ENCODE data around the gene RHOT2. TPM values are rescaled to one million over a fixed set of nuclear protein-coding genes. Genes with fewer than 3 reads are reported as not detected.

Gene RHOT2
- total and polyA plus RNA-seq, 9 of the 15 experiments (the other 6 are each of a cell fraction or from before 2014, with no cell fraction given): 5.0 to 373 (median 112) TPM

DNA sequence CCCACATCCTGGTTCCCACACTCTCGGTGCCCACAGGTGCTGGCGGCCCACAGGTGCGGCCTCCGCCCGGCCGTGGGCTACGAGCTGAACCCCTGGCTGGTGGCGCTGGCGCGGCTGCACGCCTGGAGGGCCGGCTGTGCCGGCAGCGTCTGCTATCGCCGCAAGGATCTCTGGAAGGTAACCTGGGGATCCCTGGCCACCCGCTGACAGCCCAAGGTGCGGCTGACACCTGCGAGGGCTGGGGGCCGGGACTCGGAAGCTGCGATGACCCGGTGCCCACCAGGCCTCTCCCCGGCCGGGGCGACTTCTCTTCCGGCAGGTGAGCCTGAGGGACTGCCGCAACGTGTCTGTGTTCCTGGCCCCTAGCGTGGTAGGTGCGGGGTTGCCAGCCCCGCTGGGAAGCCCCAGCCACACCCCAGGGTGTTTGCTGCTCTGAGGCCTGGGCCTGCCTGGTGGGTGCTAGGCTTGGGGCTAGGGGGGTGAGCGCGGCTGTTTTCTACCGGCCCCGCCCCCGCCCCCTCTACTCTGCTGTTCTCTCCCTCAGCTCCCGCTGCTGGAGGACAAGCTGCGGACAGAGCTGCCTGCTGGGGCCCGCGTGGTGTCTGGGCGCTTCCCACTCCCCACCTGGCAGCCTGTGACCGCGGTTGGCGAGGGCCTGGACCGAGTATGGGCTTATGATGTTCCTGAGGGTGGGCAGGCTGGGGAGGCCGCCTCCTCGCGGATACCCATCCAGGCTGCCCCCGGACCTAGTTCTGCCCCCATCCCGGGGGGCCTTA is 54.0 kb downstream of the RHOT2 start (continued):
- TF ChIP-seq, protein P1, sequence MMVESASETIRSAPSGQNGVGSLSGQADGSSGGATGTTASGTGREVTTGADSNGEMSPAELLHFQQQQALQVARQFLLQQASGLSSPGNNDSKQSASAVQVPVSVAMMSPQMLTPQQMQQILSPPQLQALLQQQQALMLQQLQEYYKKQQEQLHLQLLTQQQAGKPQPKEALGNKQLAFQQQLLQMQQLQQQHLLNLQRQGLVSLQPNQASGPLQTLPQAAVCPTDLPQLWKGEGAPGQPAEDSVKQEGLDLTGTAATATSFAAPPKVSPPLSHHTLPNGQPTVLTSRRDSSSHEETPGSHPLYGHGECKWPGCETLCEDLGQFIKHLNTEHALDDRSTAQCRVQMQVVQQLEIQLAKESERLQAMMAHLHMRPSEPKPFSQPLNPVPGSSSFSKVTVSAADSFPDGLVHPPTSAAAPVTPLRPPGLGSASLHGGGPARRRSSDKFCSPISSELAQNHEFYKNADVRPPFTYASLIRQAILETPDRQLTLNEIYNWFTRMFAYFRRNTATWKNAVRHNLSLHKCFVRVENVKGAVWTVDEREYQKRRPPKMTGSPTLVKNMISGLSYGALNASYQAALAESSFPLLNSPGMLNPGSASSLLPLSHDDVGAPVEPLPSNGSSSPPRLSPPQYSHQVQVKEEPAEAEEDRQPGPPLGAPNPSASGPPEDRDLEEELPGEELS (CRISPR knock-in tag; IDR thresholded peaks at IDR 0.05; ENCODE audit: borderline replicate concordance): 0 out of 2 replicates have a peak, but pooled peaks have one; percentile 32
- TF ChIP-seq E2F5 (CRISPR knock-in tag; IDR thresholded peaks at IDR 0.05): no peak
- TF ChIP-seq ZNF253 (CRISPR knock-in tag; conservative IDR thresholded peaks at IDR 0.05): no peak
- TF ChIP-seq MYBL2 (IDR thresholded peaks at IDR 0.05; ENCODE audit: low read depth): no peak
- TF ChIP-seq MYBL2 (CRISPR knock-in tag; IDR thresholded peaks at IDR 0.05; ENCODE audit: borderline replicate concordance): no peak
- no peak for TF ChIP-seq ADNP (tag; IDR thresholded peaks at IDR 0.05)
- TF ChIP-seq ZNF57 (CRISPR knock-in tag; IDR thresholded peaks at IDR 0.05): no peak
- TF ChIP-seq ETV6 (IDR thresholded peaks at IDR 0.05; ENCODE audit: borderline replicate concordance in 1 of 2, low read depth in 2 of 2, low read length in 1 of 2): no peak
- 0 out of 2 replicates have a peak, but pooled peaks have one; percentile 18 for TF ChIP-seq ETV6 (CRISPR knock-in tag; IDR thresholded peaks at IDR 0.05; ENCODE audit: borderline replicate concordance)
- TF ChIP-seq, protein P2, sequence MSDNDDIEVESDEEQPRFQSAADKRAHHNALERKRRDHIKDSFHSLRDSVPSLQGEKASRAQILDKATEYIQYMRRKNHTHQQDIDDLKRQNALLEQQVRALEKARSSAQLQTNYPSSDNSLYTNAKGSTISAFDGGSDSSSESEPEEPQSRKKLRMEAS (CRISPR knock-in tag; IDR thresholded peaks at IDR 0.05): 0 out of 2 replicates have a peak, but pooled peaks have one; percentile 9
- TF ChIP-seq HMGN3 (IDR thresholded peaks at IDR 0.05; ENCODE audit: borderline replicate concordance, extremely low read depth, insufficient read length, low read depth, low read length): peak; percentile 1
- TF ChIP-seq PURB (CRISPR knock-in tag; IDR thresholded peaks at IDR 0.05; ENCODE audit: low read depth): no peak
- 0 out of 2 replicates have a peak, but pooled peaks have one; percentile 22 for TF ChIP-seq ETS1 (conservative IDR thresholded peaks at IDR 0.05; ENCODE audit: control insufficient read depth, low read depth, low read length)
- no peak for TF ChIP-seq FOXJ3 (CRISPR knock-in tag; IDR thresholded peaks at IDR 0.05)
- no peak for TF ChIP-seq CREB1 (IDR thresholded peaks at IDR 0.05)
- TF ChIP-seq CREB1 (CRISPR knock-in tag; IDR thresholded peaks at IDR 0.05): 0 out of 2 replicates have a peak, but pooled peaks have one; percentile 21
- TF ChIP-seq SP1 (CRISPR knock-in tag; IDR thresholded peaks at IDR 0.05): 0 out of 2 replicates have a peak, but pooled peaks have one; percentile 7
- no peak for TF ChIP-seq NFYB (IDR thresholded peaks at IDR 0.05; ENCODE audit: extremely low read depth, insufficient read length)
- no peak for TF ChIP-seq KLF10 (CRISPR knock-in tag; IDR thresholded peaks at IDR 0.05)
- TF ChIP-seq HIVEP1 (CRISPR knock-in tag; IDR thresholded peaks at IDR 0.05): 0 out of 2 replicates have a peak, but pooled peaks have one; percentile 64
- TF ChIP-seq SIX5 (IDR thresholded peaks at IDR 0.05; ENCODE audit: borderline replicate concordance in 1 of 2, insufficient read depth in 1 of 2, low read depth in 1 of 2, low read length in 2 of 2): no peak
- TF ChIP-seq MTA2 (IDR thresholded peaks at IDR 0.05; ENCODE audit: low read depth): no peak
- no peak for TF ChIP-seq XRCC5 (IDR thresholded peaks at IDR 0.05; ENCODE audit: low read depth, low read length)
- TF ChIP-seq ZBTB1 (CRISPR knock-in tag; IDR thresholded peaks at IDR 0.05; ENCODE audit: borderline replicate concordance, low read depth): 0 out of 2 replicates have a peak, but pooled peaks have one; percentile 55

Measured in K562 (cell line).